ENCODE results near the gene RHCG. TPM values are rescaled to one million over a fixed set of nuclear protein-coding genes. Genes with fewer than 3 reads are reported as not detected.

The RHCG gene
- total RNA-seq, 2 experiments from 2014 or later: not detected

DNA sequence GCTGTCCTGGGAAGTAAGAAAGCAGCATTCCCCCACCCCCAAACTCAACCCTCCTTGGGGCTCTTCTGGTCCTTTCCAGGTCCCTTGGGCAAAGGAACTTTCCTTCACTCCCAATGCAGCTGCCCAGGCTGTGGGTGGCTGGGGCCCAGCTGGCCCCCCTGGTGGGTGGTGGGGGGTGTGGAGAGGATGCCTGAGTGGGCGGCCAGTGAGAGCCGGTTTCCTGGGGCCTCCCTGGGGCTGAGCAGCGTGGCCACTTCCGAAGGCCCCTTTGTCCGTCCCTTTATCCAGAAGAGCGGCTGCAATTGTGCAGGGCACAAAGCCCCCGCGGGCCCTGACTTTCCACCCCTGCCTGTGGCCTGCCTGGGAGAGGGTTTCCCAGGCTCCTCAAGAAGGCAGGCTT is 61.0 kb downstream of the RHCG start:
- Mint-ChIP-seq H3K4me3 (no peak overlapping the region), H3K9me3 (ENCODE audit: insufficient read depth) (no peaks in the 10 kb centered on the region), H3K27ac (no peak overlapping the region), H3K36me3 (ENCODE audit: low read depth) (no peaks in the 10 kb centered on the region), H3K4me1 (ENCODE audit: low read depth) (peaks cover 4% of the 10 kb centered on the region), H3K27me3 (ENCODE audit: low read depth) (peaks cover 18% of the 10 kb centered on the region)
- no peak for DNase-seq
- no peak for ATAC-seq
- ChIA-PET POLR2A (no interaction called here), CTCF (interaction anchor here (0.8 to 2.4 kb wide), 2 partner anchors 77 to 79 kb away, joined by 3 to 19 read pairs; no protein-coding TSS in a partner anchor)

GRCh38 chr15:89433686-89434085 is 62.7 kb downstream of the RHCG start:
- no peaks in the 10 kb centered on the region for H3K9me3 Mint-ChIP-seq (ENCODE audit: insufficient read depth)
- CTCF ChIA-PET: interaction anchor here (1.5 to 2.4 kb wide), 3 partner anchors 10 to 75 kb away, joined by 3 to 19 read pairs (median 12); no protein-coding TSS in a partner anchor
- H3K27me3 Mint-ChIP-seq (ENCODE audit: low read depth): peaks cover 16% of the 10 kb centered on the region
- ATAC-seq (no peak), DNase-seq (no peak)
- no peaks in the 10 kb centered on the region for H3K36me3 Mint-ChIP-seq (ENCODE audit: low read depth)
- no peak overlapping the region for H3K27ac Mint-ChIP-seq
- POLR2A ChIA-PET: no interaction called here
- no peak overlapping the region for H3K4me3 Mint-ChIP-seq
- H3K4me1 Mint-ChIP-seq (ENCODE audit: low read depth): peaks cover 5% of the 10 kb centered on the region

- no peaks in the 10 kb centered on the region for H3K9me3 Mint-ChIP-seq (ENCODE audit: insufficient read depth)
- ChIA-PET CTCF (interaction anchor here (0.6 to 5.6 kb wide), 20 partner anchors 10 to 301 kb away, joined by 3 to 128 read pairs (median 4); no protein-coding TSS in a partner anchor), POLR2A (interaction anchor here (0.5 kb wide), 1 partner anchor 21 kb away, joined by 3 read pairs; no protein-coding TSS in a partner anchor)
- peak; percentile 96 for ATAC-seq
- H3K27me3 Mint-ChIP-seq (ENCODE audit: low read depth): peaks cover 21% of the 10 kb centered on the region
- peaks cover 5% of the 10 kb centered on the region for H3K4me1 Mint-ChIP-seq (ENCODE audit: low read depth)
- peak overlapping the region; percentile 69 for H3K4me3 Mint-ChIP-seq
- no peak overlapping the region for H3K27ac Mint-ChIP-seq
- DNase-seq: peak; percentile 90
- H3K36me3 Mint-ChIP-seq (ENCODE audit: low read depth): no peaks in the 10 kb centered on the region
Observed at GRCh38 chr15:89430530-89431341, 65.6 kb downstream of the RHCG start.

GRCh38 chr15:89429986-89430385 is 66.4 kb downstream of the RHCG start:
- POLR2A ChIA-PET: no interaction called here
- ATAC-seq: no peak
- H3K9me3 Mint-ChIP-seq (ENCODE audit: insufficient read depth): no peaks in the 10 kb centered on the region
- H3K4me1 Mint-ChIP-seq (ENCODE audit: low read depth): peaks cover 5% of the 10 kb centered on the region
- peaks cover 21% of the 10 kb centered on the region for H3K27me3 Mint-ChIP-seq (ENCODE audit: low read depth)
- no peak for DNase-seq
- no peaks in the 10 kb centered on the region for H3K36me3 Mint-ChIP-seq (ENCODE audit: low read depth)
- no peak overlapping the region for H3K27ac Mint-ChIP-seq
- CTCF ChIA-PET: interaction anchor here (0.6 to 5.6 kb wide), 17 partner anchors 9 to 301 kb away, joined by 3 to 128 read pairs (median 4); no protein-coding TSS in a partner anchor
- no peak overlapping the region for H3K4me3 Mint-ChIP-seq

DNA sequence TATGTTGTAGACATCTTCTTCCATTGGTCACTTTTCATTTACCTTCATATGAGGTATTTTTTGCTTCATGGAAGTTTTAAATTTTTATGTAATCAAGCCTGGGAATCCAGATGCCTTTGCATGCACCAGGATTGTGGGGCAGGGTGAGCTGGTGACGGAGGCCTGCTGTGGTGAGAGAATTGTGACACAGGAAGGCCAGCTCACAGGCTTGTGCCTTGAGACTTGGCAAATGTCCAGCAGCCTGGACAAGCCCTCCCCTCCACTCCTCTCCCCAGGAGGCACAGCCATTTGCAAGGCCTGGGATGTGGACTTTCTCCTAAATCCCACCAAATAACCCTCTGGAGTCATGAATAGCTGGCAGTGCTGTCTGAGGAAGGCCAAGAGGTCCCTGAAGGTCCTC is 67.4 kb downstream of the RHCG start:
- no peak for ATAC-seq
- Mint-ChIP-seq H3K27ac (no peak overlapping the region), H3K4me3 (no peak overlapping the region), H3K36me3 (ENCODE audit: low read depth) (no peaks in the 10 kb centered on the region), H3K4me1 (ENCODE audit: low read depth) (peaks cover 5% of the 10 kb centered on the region), H3K27me3 (ENCODE audit: low read depth) (peaks cover 20% of the 10 kb centered on the region), H3K9me3 (ENCODE audit: insufficient read depth) (no peaks in the 10 kb centered on the region)
- POLR2A ChIA-PET: no interaction called here
- CTCF ChIA-PET: interaction anchor here (1.3 to 5.6 kb wide), 5 partner anchors 10 to 70 kb away, joined by 4 to 128 read pairs (median 13); no protein-coding TSS in a partner anchor
- DNase-seq: no peak

DNA sequence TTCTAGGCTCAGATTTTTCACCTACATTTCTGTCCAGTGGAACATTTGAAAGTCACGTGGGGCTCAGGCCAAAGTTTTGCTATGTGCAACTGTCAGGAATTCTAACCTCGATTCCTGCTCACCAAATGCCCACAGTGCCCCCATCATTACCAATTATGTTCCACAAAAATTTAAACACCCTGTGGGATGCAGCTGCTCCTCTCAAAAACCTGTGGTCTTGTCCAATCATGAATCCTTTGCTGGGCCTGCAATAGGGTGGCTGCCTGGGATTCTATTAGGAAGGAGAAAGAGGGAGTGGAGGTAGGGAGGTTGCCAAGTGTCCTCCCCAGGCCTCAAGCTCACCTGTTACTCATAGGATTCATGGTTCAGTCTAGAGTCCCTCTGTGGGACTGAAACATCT is 68.1 kb downstream of the RHCG start:
- Mint-ChIP-seq H3K4me3 (no peak overlapping the region), H3K9me3 (ENCODE audit: insufficient read depth) (no peaks in the 10 kb centered on the region), H3K4me1 (ENCODE audit: low read depth) (peaks cover 5% of the 10 kb centered on the region), H3K27me3 (ENCODE audit: low read depth) (peaks cover 20% of the 10 kb centered on the region), H3K27ac (no peak overlapping the region), H3K36me3 (ENCODE audit: low read depth) (no peaks in the 10 kb centered on the region)
- DNase-seq: no peak
- no peak for ATAC-seq
- ChIA-PET CTCF (interaction anchor here (1.3 to 5.6 kb wide), 4 partner anchors 9 to 69 kb away, joined by 4 to 128 read pairs (median 12); no protein-coding TSS in a partner anchor), POLR2A (no interaction called here)

GRCh38 chr15:89426500-89426899 is 69.9 kb downstream of the RHCG start:
- peaks cover 25% of the 10 kb centered on the region for H3K27me3 Mint-ChIP-seq (ENCODE audit: low read depth)
- H3K4me1 Mint-ChIP-seq (ENCODE audit: low read depth): peaks cover 5% of the 10 kb centered on the region
- no peaks in the 10 kb centered on the region for H3K36me3 Mint-ChIP-seq (ENCODE audit: low read depth)
- no peak overlapping the region for H3K4me3 Mint-ChIP-seq
- ChIA-PET CTCF (interaction anchor here (1.0 to 5.6 kb wide), 3 partner anchors 9 to 68 kb away, joined by 4 to 128 read pairs (median 5); no protein-coding TSS in a partner anchor), POLR2A (no interaction called here)
- ATAC-seq: no peak
- H3K9me3 Mint-ChIP-seq (ENCODE audit: insufficient read depth): no peaks in the 10 kb centered on the region
- DNase-seq: no peak
- H3K27ac Mint-ChIP-seq: no peak overlapping the region

GRCh38 chr15:89423981-89424380 is 72.4 kb downstream of the RHCG start:
- no peak for DNase-seq
- ChIA-PET CTCF (interaction anchor here (0.8 to 10.7 kb wide), 3 partner anchors 9 to 67 kb away, joined by 3 to 163 read pairs (median 3); no protein-coding TSS in a partner anchor), POLR2A (no interaction called here)
- H3K36me3 Mint-ChIP-seq (ENCODE audit: low read depth): no peaks in the 10 kb centered on the region
- peaks cover 35% of the 10 kb centered on the region for H3K27me3 Mint-ChIP-seq (ENCODE audit: low read depth)
- ATAC-seq: no peak
- H3K4me3 Mint-ChIP-seq: no peak overlapping the region
- H3K9me3 Mint-ChIP-seq (ENCODE audit: insufficient read depth): no peaks in the 10 kb centered on the region
- no peak overlapping the region for H3K27ac Mint-ChIP-seq
- H3K4me1 Mint-ChIP-seq (ENCODE audit: low read depth): no peaks in the 10 kb centered on the region

Other genes starting within 250 kb of the RHCG start
- 100 to 1,000 TPM; 121 to 128 TPM for gene POLG, start 161.8 kb downstream of the RHCG start, total RNA-seq
- 10 to 100 TPM; 36.5 to 36.9 TPM for gene TICRR, start 78.9 kb upstream of the RHCG start, total RNA-seq
- gene KIF7, start 158.9 kb upstream of the RHCG start, total RNA-seq: under 1 TPM; 0.21 to 0.37 TPM
- gene PLIN1, start 182.8 kb upstream of the RHCG start, total RNA-seq: not detected
- gene PEX11A, start 194.2 kb upstream of the RHCG start, total RNA-seq: 1 to 10 TPM; 1.4 to 1.8 TPM
- gene WDR93, start 194.2 kb upstream of the RHCG start, total RNA-seq: not detected

Data from activated CD8-positive, alpha-beta T cell treated with anti-CD3 and anti-CD28 coated beads, Interleukin-2, amount 10 ng/mL, durations not matched to agents 7 days and 5 days (primary cell).